ENCODE measurements around the gene GRIK4. TPM values are rescaled to one million over a fixed set of nuclear protein-coding genes. Genes with fewer than 3 reads are reported as not detected.

GRIK4 gene
- total RNA-seq, 1 experiment from 2014 or later = not detected

GRCh38 chr11:120473503-120473902, 38.0 kb upstream of the GRIK4 start:
- H3K4me2 ChIP-seq = no peak overlapping the region
- CTCF ChIA-PET = no interaction called here
- H3K4me3 ChIP-seq = no peak overlapping the region
- DNase-seq = no peak
- H2AFZ ChIP-seq = no peak overlapping the region
- no peaks in the 10 kb centered on the region for H3K27me3 ChIP-seq (ENCODE audit: insufficient read depth, low read depth)
- intact Hi-C loops (cut with micrococcal nuclease; ENCODE audit: unreplicated experiment) = no loop called here
- H4K20me1 ChIP-seq (ENCODE audit: insufficient read depth) = no peaks in the 10 kb centered on the region
- 0 out of 2 replicates have a peak, but pooled peaks cover 3% of the 10 kb centered on the region for H3F3A ChIP-seq (ENCODE audit: insufficient read depth, low read depth)
- TF ChIP-seq EZH2 (IDR thresholded peaks at IDR 0.05; ENCODE audit: low read depth) = no peak
- no peak for TF ChIP-seq CTCF (conservative IDR thresholded peaks at IDR 0.05)
- no peaks in the 10 kb centered on the region for H3K79me2 ChIP-seq (ENCODE audit: low read depth)
- H3K4me1 ChIP-seq (replicated peaks; ENCODE audit: insufficient read depth) = no peaks in the 10 kb centered on the region
- H3K27ac ChIP-seq = no peak overlapping the region
- H3K9me3 ChIP-seq (ENCODE audit: insufficient read depth, low read depth) = no peaks in the 10 kb centered on the region
- no TSS peak for BruUV-seq (replicated peaks)
- POLR2A ChIA-PET (ENCODE audit: unreplicated experiment) = no interaction called here
- no peaks in the 10 kb centered on the region for H3K9me2 ChIP-seq (ENCODE audit: insufficient read depth)
- peaks cover 40% of the 10 kb centered on the region for H3K36me3 ChIP-seq (ENCODE audit: low read depth)

GRCh38 chr11:120482149-120482548, 29.4 kb upstream of the GRIK4 start:
- peaks cover 25% of the 10 kb centered on the region for H3K36me3 ChIP-seq (ENCODE audit: low read depth)

GRCh38 chr11:120484722-120485121, 26.8 kb upstream of the GRIK4 start:
- TF ChIP-seq EZH2 (IDR thresholded peaks at IDR 0.05; ENCODE audit: low read depth) (no peak), CTCF (conservative IDR thresholded peaks at IDR 0.05) (no peak)
- Histone ChIP-seq H3K36me3 (ENCODE audit: low read depth) (peaks cover 13% of the 10 kb centered on the region; the same call in 1 of the 2 replicates), H3K4me3 (no peak overlapping the region), H3K79me2 (ENCODE audit: low read depth) (no peaks in the 10 kb centered on the region), H4K20me1 (ENCODE audit: insufficient read depth) (no peaks in the 10 kb centered on the region), H3K27ac (no peak overlapping the region), H3K4me2 (no peak overlapping the region), H3F3A (ENCODE audit: insufficient read depth, low read depth) (0 out of 2 replicates have a peak, but pooled peaks cover 7% of the 10 kb centered on the region), H2AFZ (no peak overlapping the region), H3K4me1 (replicated peaks; ENCODE audit: insufficient read depth) (no peaks in the 10 kb centered on the region), H3K27me3 (ENCODE audit: insufficient read depth, low read depth) (no peaks in the 10 kb centered on the region), H3K9me2 (ENCODE audit: insufficient read depth) (no peaks in the 10 kb centered on the region), H3K9me3 (ENCODE audit: insufficient read depth, low read depth) (no peaks in the 10 kb centered on the region)
- DNase-seq = no peak
- intact Hi-C loops (cut with micrococcal nuclease; ENCODE audit: unreplicated experiment) = no loop called here
- BruUV-seq (replicated peaks) = no TSS peak
- POLR2A ChIA-PET (ENCODE audit: unreplicated experiment) = no interaction called here
- CTCF ChIA-PET = no interaction called here

More at GRCh38 chr11:120482149-120482548, 29.4 kb upstream of the GRIK4 start:
- Histone ChIP-seq H2AFZ (no peak overlapping the region), H3K4me3 (no peak overlapping the region), H4K20me1 (ENCODE audit: insufficient read depth) (no peaks in the 10 kb centered on the region), H3F3A (ENCODE audit: insufficient read depth, low read depth) (0 out of 2 replicates have a peak, but pooled peaks cover 7% of the 10 kb centered on the region), H3K4me1 (replicated peaks; ENCODE audit: insufficient read depth) (no peaks in the 10 kb centered on the region), H3K79me2 (ENCODE audit: low read depth) (no peaks in the 10 kb centered on the region), H3K4me2 (no peak overlapping the region), H3K27me3 (ENCODE audit: insufficient read depth, low read depth) (no peaks in the 10 kb centered on the region), H3K9me3 (ENCODE audit: insufficient read depth, low read depth) (no peaks in the 10 kb centered on the region), H3K27ac (no peak overlapping the region), H3K9me2 (ENCODE audit: insufficient read depth) (no peaks in the 10 kb centered on the region)
- BruUV-seq (replicated peaks) = no TSS peak
- TF ChIP-seq EZH2 (IDR thresholded peaks at IDR 0.05; ENCODE audit: low read depth) = no peak
- TF ChIP-seq CTCF (conservative IDR thresholded peaks at IDR 0.05) = no peak
- intact Hi-C loops (cut with micrococcal nuclease; ENCODE audit: unreplicated experiment) = no loop called here
- POLR2A ChIA-PET (ENCODE audit: unreplicated experiment) = no interaction called here
- CTCF ChIA-PET = interaction anchor here (0.6 kb wide), 1 partner anchor 175 kb away, joined by 4 read pairs; no protein-coding TSS in a partner anchor
- peak in 1 of 2 experiments; percentile 74 for DNase-seq
